ENCODE results near the gene SLC35E4.
"Not testable (repeated sequence)": the region's sequence is repeated elsewhere in the genome, so short reads cannot be mapped to it uniquely, and the experiment has no call there.

SLC35E4 gene

GRCh38 chr22:30628491-30628890 lies 7.1 kb upstream of the SLC35E4 start:
- Histone ChIP-seq H3K4me1 (ENCODE audit: control insufficient read depth in 1 of 2, insufficient read depth in 2 of 2, low read length in 2 of 2) (no peaks in the 10 kb centered on the region), H3K23ac (ENCODE audit: low read length) (no peak overlapping the region), H3K4me3 (ENCODE audit: low read depth, low read length) (no peak overlapping the region), H3K14ac (ENCODE audit: low read length) (no peak overlapping the region), H4K8ac (ENCODE audit: low read depth, low read length) (no peak overlapping the region), H3K79me2 (ENCODE audit: control insufficient read depth, insufficient read depth, low read length, poor library complexity) (no peaks in the 10 kb centered on the region), H3K9me3 (ENCODE audit: insufficient read depth, low read depth, low read length) (peaks cover 4% of the 10 kb centered on the region), H3K27me3 (ENCODE audit: insufficient read depth, low read length) (no peaks in the 10 kb centered on the region), H3K9ac (ENCODE audit: low read length) (no peak overlapping the region), H3K27ac (ENCODE audit: low read depth, low read length) (no peak overlapping the region), H4K12ac (ENCODE audit: low read depth, low read length) (no peak overlapping the region), H2AK5ac (ENCODE audit: low read length) (no peak overlapping the region), H3K18ac (ENCODE audit: low read length) (no peak overlapping the region), H4K91ac (ENCODE audit: low read depth, low read length) (no peak overlapping the region), H3K79me1 (ENCODE audit: low read length) (no peaks in the 10 kb centered on the region), H3K36me3 (ENCODE audit: control insufficient read depth in 1 of 2, insufficient read depth in 2 of 2, low read length in 2 of 2) (no peaks in the 10 kb centered on the region), H3K4ac (ENCODE audit: low read depth, low read length) (no peak overlapping the region), H2BK120ac (ENCODE audit: insufficient read depth, low read length, poor library complexity) (no peak overlapping the region), H2BK12ac (ENCODE audit: low read length) (no peak overlapping the region), H2AFZ (ENCODE audit: insufficient read depth, low read length, poor library complexity) (no peak overlapping the region), H2BK5ac (ENCODE audit: low read depth, low read length, poor library complexity) (no peak overlapping the region), H3K4me2 (ENCODE audit: low read length) (no peak overlapping the region)
- no peak for DNase-seq
- WGBS (ENCODE audit: extremely low coverage, insufficient coverage, insufficient read length) = no CpG with 5 or more reads among the region's 4 CpGs

DNA sequence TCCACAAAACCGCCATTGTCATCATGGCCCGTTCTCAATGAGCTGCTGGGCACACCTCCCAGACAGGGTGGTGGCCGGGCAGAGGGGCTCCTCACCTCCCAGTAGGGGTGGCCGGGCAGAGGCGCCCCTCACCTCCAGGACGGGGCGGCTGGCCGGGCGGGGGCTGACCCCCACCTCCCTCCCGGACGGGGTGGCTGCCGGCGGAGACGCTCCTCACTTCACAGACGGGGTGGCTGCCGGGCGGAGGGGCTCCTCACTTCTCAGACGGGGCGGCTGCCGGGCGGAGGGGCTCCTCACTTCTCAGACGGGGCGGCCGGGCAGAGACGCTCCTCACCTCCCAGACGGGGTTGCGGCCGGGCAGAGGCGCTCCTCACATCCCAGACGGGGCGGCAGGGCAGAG lies 4.1 kb upstream of the SLC35E4 start:
- H3K4me1 ChIP-seq (ENCODE audit: control insufficient read depth in 1 of 2, insufficient read depth in 2 of 2, low read length in 2 of 2) = peaks cover 12 to 15% of the 10 kb centered on the region in 2 experiments
- not testable (repeated sequence) for H3K18ac ChIP-seq (ENCODE audit: low read length); H4K91ac ChIP-seq (ENCODE audit: low read depth, low read length); H3K14ac ChIP-seq (ENCODE audit: low read length); H3K4me2 ChIP-seq (ENCODE audit: low read length); H3K23ac ChIP-seq (ENCODE audit: low read length); H3K36me3 ChIP-seq (ENCODE audit: control insufficient read depth in 1 of 2, insufficient read depth in 2 of 2, low read length in 2 of 2); H3K4ac ChIP-seq (ENCODE audit: low read depth, low read length); H2BK5ac ChIP-seq (ENCODE audit: low read depth, low read length, poor library complexity); H3K79me1 ChIP-seq (ENCODE audit: low read length); H3K27ac ChIP-seq (ENCODE audit: low read depth, low read length); H3K27me3 ChIP-seq (ENCODE audit: insufficient read depth, low read length); H2AK5ac ChIP-seq (ENCODE audit: low read length); H4K8ac ChIP-seq (ENCODE audit: low read depth, low read length); DNase-seq; H4K12ac ChIP-seq (ENCODE audit: low read depth, low read length); H2AFZ ChIP-seq (ENCODE audit: insufficient read depth, low read length, poor library complexity); H3K4me3 ChIP-seq (ENCODE audit: low read depth, low read length); H3K9me3 ChIP-seq (ENCODE audit: insufficient read depth, low read depth, low read length); H3K79me2 ChIP-seq (ENCODE audit: control insufficient read depth, insufficient read depth, low read length, poor library complexity); H2BK12ac ChIP-seq (ENCODE audit: low read length); H2BK120ac ChIP-seq (ENCODE audit: insufficient read depth, low read length, poor library complexity); H3K9ac ChIP-seq (ENCODE audit: low read length)
- no CpG with 5 or more reads among the region's 31 CpGs for WGBS (ENCODE audit: extremely low coverage, insufficient coverage, insufficient read length)

GRCh38 chr22:30634471-30635233 lies 929 bp upstream of the SLC35E4 start:
- Histone ChIP-seq H3K14ac (ENCODE audit: low read length) (no peak overlapping the region), H4K8ac (ENCODE audit: low read depth, low read length) (peak overlapping the region; percentile 44), H3K4me3 (ENCODE audit: low read depth, low read length) (no peak overlapping the region), H2BK5ac (ENCODE audit: low read depth, low read length, poor library complexity) (no peak overlapping the region), H3K27me3 (ENCODE audit: insufficient read depth, low read length) (no peaks in the 10 kb centered on the region), H3K4me1 (ENCODE audit: control insufficient read depth in 1 of 2, insufficient read depth in 2 of 2, low read length in 2 of 2) (peaks cover 12 to 20% of the 10 kb centered on the region in 2 experiments), H2AFZ (ENCODE audit: insufficient read depth, low read length, poor library complexity) (no peak overlapping the region), H3K18ac (ENCODE audit: low read length) (no peak overlapping the region), H4K12ac (ENCODE audit: low read depth, low read length) (no peak overlapping the region), H3K4me2 (ENCODE audit: low read length) (peak overlapping the region; percentile 64), H3K36me3 (ENCODE audit: control insufficient read depth in 1 of 2, insufficient read depth in 2 of 2, low read length in 2 of 2) (no peaks in the 10 kb centered on the region), H3K9me3 (ENCODE audit: insufficient read depth, low read depth, low read length) (peaks cover 4% of the 10 kb centered on the region), H3K4ac (ENCODE audit: low read depth, low read length) (no peak overlapping the region), H2BK120ac (ENCODE audit: insufficient read depth, low read length, poor library complexity) (no peak overlapping the region), H3K79me2 (ENCODE audit: control insufficient read depth, insufficient read depth, low read length, poor library complexity) (peaks cover 1% of the 10 kb centered on the region), H3K9ac (ENCODE audit: low read length) (no peak overlapping the region), H3K23ac (ENCODE audit: low read length) (no peak overlapping the region), H2BK12ac (ENCODE audit: low read length) (no peak overlapping the region), H3K79me1 (ENCODE audit: low read length) (peaks cover 6% of the 10 kb centered on the region), H3K27ac (ENCODE audit: low read depth, low read length) (no peak overlapping the region), H2AK5ac (ENCODE audit: low read length) (no peak overlapping the region), H4K91ac (ENCODE audit: low read depth, low read length) (no peak overlapping the region)
- DNase-seq = peak; percentile 90 to 96
- no CpG with 5 or more reads among the region's 29 CpGs for WGBS (ENCODE audit: extremely low coverage, insufficient coverage, insufficient read length)

DNA sequence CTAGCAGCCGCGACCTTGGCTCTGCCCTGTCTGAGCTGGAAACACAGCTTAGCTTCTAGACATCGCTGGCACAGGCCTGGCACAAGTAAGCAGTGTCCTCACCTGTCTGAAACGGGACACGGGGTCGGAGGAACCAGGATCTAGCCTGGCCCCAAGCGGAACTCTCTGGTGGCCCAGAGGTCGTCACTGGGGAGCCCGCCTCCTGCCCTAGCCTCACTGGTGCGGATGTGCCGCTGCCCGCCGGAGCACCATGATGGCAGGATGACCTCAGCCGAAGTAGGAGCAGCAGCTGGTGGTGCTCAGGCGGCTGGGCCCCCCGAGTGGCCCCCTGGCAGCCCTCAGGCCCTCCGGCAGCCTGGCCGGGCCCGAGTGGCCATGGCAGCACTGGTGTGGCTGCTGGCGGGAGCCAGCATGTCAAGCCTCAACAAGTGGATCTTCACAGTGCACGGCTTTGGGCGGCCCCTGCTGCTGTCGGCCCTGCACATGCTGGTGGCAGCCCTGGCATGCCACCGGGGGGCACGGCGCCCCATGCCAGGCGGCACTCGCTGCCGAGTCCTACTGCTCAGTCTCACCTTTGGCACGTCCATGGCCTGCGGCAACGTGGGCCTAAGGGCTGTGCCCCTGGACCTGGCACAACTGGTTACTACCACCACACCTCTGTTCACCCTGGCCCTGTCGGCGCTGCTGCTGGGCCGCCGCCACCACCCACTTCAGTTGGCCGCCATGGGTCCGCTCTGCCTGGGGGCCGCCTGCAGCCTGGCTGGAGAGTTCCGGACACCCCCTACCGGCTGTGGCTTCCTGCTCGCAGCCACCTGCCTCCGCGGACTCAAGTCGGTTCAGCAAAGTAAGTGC lies 871 bp downstream of the SLC35E4 start:
- Histone ChIP-seq H3K27me3 (ENCODE audit: insufficient read depth, low read length) (no peaks in the 10 kb centered on the region), H3K27ac (ENCODE audit: low read depth, low read length) (no peak overlapping the region), H4K8ac (ENCODE audit: low read depth, low read length) (no peak overlapping the region), H3K18ac (ENCODE audit: low read length) (peak overlapping the region; percentile 12), H3K9me3 (ENCODE audit: insufficient read depth, low read depth, low read length) (no peaks in the 10 kb centered on the region), H2AK5ac (ENCODE audit: low read length) (no peak overlapping the region), H2BK5ac (ENCODE audit: low read depth, low read length, poor library complexity) (no peak overlapping the region), H2BK120ac (ENCODE audit: insufficient read depth, low read length, poor library complexity) (no peak overlapping the region), H3K14ac (ENCODE audit: low read length) (peak overlapping the region; percentile 36), H4K91ac (ENCODE audit: low read depth, low read length) (no peak overlapping the region), H3K79me2 (ENCODE audit: control insufficient read depth, insufficient read depth, low read length, poor library complexity) (peaks cover 1% of the 10 kb centered on the region), H3K4me1 (ENCODE audit: control insufficient read depth in 1 of 2, insufficient read depth in 2 of 2, low read length in 2 of 2) (peaks cover 16 to 23% of the 10 kb centered on the region in 2 experiments), H2AFZ (ENCODE audit: insufficient read depth, low read length, poor library complexity) (no peak overlapping the region), H3K9ac (ENCODE audit: low read length) (no peak overlapping the region), H3K4me3 (ENCODE audit: low read depth, low read length) (no peak overlapping the region), H3K4ac (ENCODE audit: low read depth, low read length) (no peak overlapping the region), H3K36me3 (ENCODE audit: control insufficient read depth in 1 of 2, insufficient read depth in 2 of 2, low read length in 2 of 2) (no peaks in the 10 kb centered on the region), H4K12ac (ENCODE audit: low read depth, low read length) (no peak overlapping the region), H3K23ac (ENCODE audit: low read length) (no peak overlapping the region), H2BK12ac (ENCODE audit: low read length) (no peak overlapping the region), H3K79me1 (ENCODE audit: low read length) (peaks cover 6% of the 10 kb centered on the region), H3K4me2 (ENCODE audit: low read length) (peak overlapping the region; percentile 88)
- no CpG with 5 or more reads among the region's 45 CpGs for WGBS (ENCODE audit: extremely low coverage, insufficient coverage, insufficient read length)
- no peak for DNase-seq
